Gastroesophageal sphincter (tissue), 3 donors: ENCODE data around the gene NCKAP5.

ENCODE experiments used
- CTCF ChIP-seq, 4 experiments: fragments of 200-600 bp in 2 of 4; fragments of 450-650 bp in 2 of 4; sonication (generic) in 1 of 4; IDR thresholded peaks; one replicate each; pipeline ENCODE4 v1.5.1; 2017 to 2019; ENCODE audit warnings: antibody characterized with exemption in 4 of 4, mild to moderate bottlenecking in 2 of 4, moderate library complexity in 2 of 4
- POLR2A ChIP-seq, 2 donors: fragments of 450-650 bp; IDR thresholded peaks; one replicate each; pipeline ENCODE4 v1.6.1; 2017; ENCODE audit warnings: antibody characterized with exemption in 2 of 2, mild to moderate bottlenecking in 2 of 2, moderate library complexity in 1 of 2

GRCh38 chr2:132652474-132652873 lies 915.8 kb downstream of the NCKAP5 start:
- TF ChIP-seq CTCF (IDR thresholded peaks at IDR 0.05) (no peak), POLR2A (IDR thresholded peaks at IDR 0.05) (no peak)
